GM19395 (cell line): ENCODE measurements around the gene POLL.
"Not testable (repeated sequence)": the region's sequence is repeated elsewhere in the genome, so short reads cannot be mapped to it uniquely, and the experiment has no call there.

Experiments
- ATAC-seq: cut with Tn5 transposase; IDR thresholded peaks from one replicate; pipeline ENCODE4 v1.9.1; 2021; ENCODE audit warnings: mild to moderate bottlenecking, moderate library complexity; ENCODE audit not compliant: unreplicated experiment

The POLL gene

GRCh38 chr10:101587725-101588653 is at the start of gene POLL, which contains the start of gene DPCD:
POLL (minus strand) TSS chr10:101588257; CDS start chr10:101587360, 897 bp downstream.
DPCD (plus strand) TSS chr10:101588321; CDS start chr10:101588337, 16 bp downstream.
- peak; percentile 97 for ATAC-seq

- ATAC-seq: not testable (repeated sequence)
Observed at GRCh38 chr10:101633510-101633909, 45.5 kb upstream of the POLL start.

- no peak for ATAC-seq
Observed at GRCh38 chr10:101631821-101632475, 43.9 kb upstream of the POLL start.

- no peak for ATAC-seq
Observed at GRCh38 chr10:101630633-101630920, 42.5 kb upstream of the POLL start.

GRCh38 chr10:101629837-101630632 is 42.0 kb upstream of the POLL start:
- no peak for ATAC-seq

GRCh38 chr10:101625821-101626412 is 37.9 kb upstream of the POLL start:
- ATAC-seq: no peak

GRCh38 chr10:101624526-101625102 is 36.6 kb upstream of the POLL start:
- ATAC-seq: no peak

GRCh38 chr10:101623528-101623927 is 35.5 kb upstream of the POLL start:
- ATAC-seq: no peak

- no peak for ATAC-seq
Observed at GRCh38 chr10:101619983-101620382, 31.9 kb upstream of the POLL start.

- no peak for ATAC-seq
Observed at GRCh38 chr10:101618871-101619270, 30.8 kb upstream of the POLL start.

GRCh38 chr10:101617824-101618568 is 29.9 kb upstream of the POLL start:
- peak; percentile 43 for ATAC-seq

GRCh38 chr10:101617102-101617823 is 29.2 kb upstream of the POLL start:
- peak; percentile 64 for ATAC-seq

GRCh38 chr10:101616415-101617101 is 28.5 kb upstream of the POLL start:
- ATAC-seq: no peak

- ATAC-seq: no peak
Observed at GRCh38 chr10:101615525-101616116, 27.6 kb upstream of the POLL start.

GRCh38 chr10:101614663-101615524 is 26.8 kb upstream of the POLL start:
- ATAC-seq: no peak

- no peak for ATAC-seq
Observed at GRCh38 chr10:101613646-101614045, 25.6 kb upstream of the POLL start.

- no peak for ATAC-seq
Observed at GRCh38 chr10:101612872-101613271, 24.8 kb upstream of the POLL start.
